Measurements from ENCODE around the gene MARF1.

- no peak for TF ChIP-seq MAX (IDR thresholded peaks at IDR 0.05; ENCODE audit: low read depth, low read length)
- TF ChIP-seq, protein P1, sequence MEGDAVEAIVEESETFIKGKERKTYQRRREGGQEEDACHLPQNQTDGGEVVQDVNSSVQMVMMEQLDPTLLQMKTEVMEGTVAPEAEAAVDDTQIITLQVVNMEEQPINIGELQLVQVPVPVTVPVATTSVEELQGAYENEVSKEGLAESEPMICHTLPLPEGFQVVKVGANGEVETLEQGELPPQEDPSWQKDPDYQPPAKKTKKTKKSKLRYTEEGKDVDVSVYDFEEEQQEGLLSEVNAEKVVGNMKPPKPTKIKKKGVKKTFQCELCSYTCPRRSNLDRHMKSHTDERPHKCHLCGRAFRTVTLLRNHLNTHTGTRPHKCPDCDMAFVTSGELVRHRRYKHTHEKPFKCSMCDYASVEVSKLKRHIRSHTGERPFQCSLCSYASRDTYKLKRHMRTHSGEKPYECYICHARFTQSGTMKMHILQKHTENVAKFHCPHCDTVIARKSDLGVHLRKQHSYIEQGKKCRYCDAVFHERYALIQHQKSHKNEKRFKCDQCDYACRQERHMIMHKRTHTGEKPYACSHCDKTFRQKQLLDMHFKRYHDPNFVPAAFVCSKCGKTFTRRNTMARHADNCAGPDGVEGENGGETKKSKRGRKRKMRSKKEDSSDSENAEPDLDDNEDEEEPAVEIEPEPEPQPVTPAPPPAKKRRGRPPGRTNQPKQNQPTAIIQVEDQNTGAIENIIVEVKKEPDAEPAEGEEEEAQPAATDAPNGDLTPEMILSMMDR (IDR thresholded peaks at IDR 0.05; ENCODE audit: low read depth, low read length), result no peak
These were observed 48.1 kb downstream of the MARF1 start for GRCh38 chr16:15594711-15595320.
